Keratinocyte (primary cell): ENCODE measurements around the gene CIBAR2. TPM values are rescaled to one million over a fixed set of nuclear protein-coding genes. Genes with fewer than 3 reads are reported as not detected.

Source experiments
- DNase-seq: peaks from one replicate; pipeline ENCODE4 v3.0.0-alpha.2; 2011; ENCODE audit warnings: low read depth, missing footprints, low spot score
- FAIRE-seq: peaks from 2 replicates; lab custom pipeline; 2011; peaks lifted over from hg19 to GRCh38; lab: Jason Lieb, UNC
- H2AFZ ChIP-seq: 2 replicates; pipeline ENCODE4 v1.6.0; 2012; ENCODE audit warnings: low read length, control low read depth, inconsistent platforms; ENCODE audit not compliant: control insufficient read depth
- H3K27ac ChIP-seq: 2 replicates; pipeline ENCODE4 v1.5.1; 2011; ENCODE audit warnings: low read length; ENCODE audit not compliant: control insufficient read depth, insufficient read depth
- H3K27me3 ChIP-seq: 3 replicates; pipeline ENCODE4 v1.6.0; 2011; ENCODE audit warnings: low read length; ENCODE audit not compliant: control insufficient read depth, insufficient read depth; ENCODE audit errors: extremely low read depth
- H3K36me3 ChIP-seq, 2 experiments: 2 replicates in 1 of 2; 3 replicates in 1 of 2; pipeline ENCODE4 v1.5.1; 2011; ENCODE audit warnings: low read length in 2 of 2, mild to moderate bottlenecking in 1 of 2; ENCODE audit not compliant: control insufficient read depth in 2 of 2, insufficient read depth in 2 of 2; ENCODE audit errors: extremely low read depth in 1 of 2
- H3K4me1 ChIP-seq: 3 replicates; pipeline ENCODE4 v1.5.1; 2011; ENCODE audit warnings: low read length; ENCODE audit not compliant: control insufficient read depth, insufficient read depth; ENCODE audit errors: extremely low read depth
- H3K4me2 ChIP-seq: 3 replicates; pipeline ENCODE4 v1.6.0; 2011; ENCODE audit warnings: low read depth, low read length; ENCODE audit not compliant: control insufficient read depth, insufficient read depth; ENCODE audit errors: extremely low read depth
- H3K4me3 ChIP-seq, 3 experiments: fragments of 200-600 bp in 1 of 3; sonication (generic) in 1 of 3; 2 replicates in 2 of 3; 3 replicates in 1 of 3; pipeline ENCODE4 v1.5.1; 2011 to 2016; ENCODE audit warnings: low read length in 3 of 3, mild to moderate bottlenecking in 3 of 3, control low read depth in 2 of 3, inconsistent platforms in 1 of 3, low read depth in 1 of 3, mixed read lengths in 1 of 3, mixed run types in 1 of 3, moderate library complexity in 1 of 3; ENCODE audit not compliant: control insufficient read depth in 2 of 3, insufficient read depth in 2 of 3; ENCODE audit errors: extremely low read depth in 1 of 3
- H3K79me2 ChIP-seq: 2 replicates; pipeline ENCODE4 v1.6.0; 2012; ENCODE audit warnings: low read length; ENCODE audit not compliant: control insufficient read depth, insufficient read depth
- H3K9ac ChIP-seq: 3 replicates; pipeline ENCODE4 v1.6.0; 2011; ENCODE audit warnings: low read length; ENCODE audit not compliant: control insufficient read depth, insufficient read depth; ENCODE audit errors: extremely low read depth
- H3K9me1 ChIP-seq: 3 replicates; pipeline ENCODE4 v1.6.0; 2011; ENCODE audit warnings: low read length; ENCODE audit not compliant: control insufficient read depth, insufficient read depth; ENCODE audit errors: extremely low read depth
- H3K9me3 ChIP-seq: 2 replicates; pipeline ENCODE4 v1.5.1; 2012; ENCODE audit warnings: low read depth, low read length; ENCODE audit not compliant: control insufficient read depth
- H4K20me1 ChIP-seq: 3 replicates; pipeline ENCODE4 v1.6.0; 2011; ENCODE audit warnings: low read length; ENCODE audit not compliant: control insufficient read depth, insufficient read depth; ENCODE audit errors: extremely low read depth
- EZH2 ChIP-seq: IDR thresholded peaks from one replicate; pipeline ENCODE4 v1.6.1; 2012; ENCODE audit warnings: inconsistent platforms, mild to moderate bottlenecking, low read length, moderate library complexity
- dilution Hi-C: fragments of 300-500 bp; cut with MboI; formaldehyde crosslinking; loops from one replicate; pipeline ENCODE4 v1.7.0; 2020; ENCODE audit warnings: low sequenced_read_pairs; ENCODE audit not compliant: extremely low pct_ligation_motif_present
- polyA plus RNA-seq, 5 experiments: library from polyadenylated mRNA; depleted of rRNA in 3 of 5; stranded (reverse) in 3 of 5; stranded (forward) in 1 of 5; unstranded in 1 of 5; fragments of >200 nt; gene quantifications; 1 replicate in 1 of 5; 2 replicates in 3 of 5; 3 replicates in 1 of 5; pipeline versions ENCODE4 v1.2.1 to v1.2.3, GENCODE V29; 2011 to 2012; ENCODE audit warnings: missing spikeins in 2 of 5, low read depth in 1 of 5, low replicate concordance in 1 of 5
- TF ChIP-seq, protein P1 (sequence below), 3 experiments: IDR thresholded peaks in 1 of 3; conservative IDR thresholded peaks in 1 of 3; optimal IDR thresholded peaks in 1 of 3; 2 replicates in 2 of 3; 3 replicates in 1 of 3; pipeline versions ENCODE3 to v1.5.1; 2011; ENCODE audit warnings: low read length in 3 of 3, mild to moderate bottlenecking in 3 of 3, moderate library complexity in 2 of 3, control low read depth in 1 of 3, inconsistent platforms in 1 of 3; ENCODE audit not compliant: insufficient read depth in 2 of 3; ENCODE audit errors: extremely low read depth in 1 of 3

CIBAR2 gene
- polyA plus RNA-seq, 1 donor (not counting 4 experiments of a cell fraction or from before 2014, with no cell fraction given): not detected

DNA sequence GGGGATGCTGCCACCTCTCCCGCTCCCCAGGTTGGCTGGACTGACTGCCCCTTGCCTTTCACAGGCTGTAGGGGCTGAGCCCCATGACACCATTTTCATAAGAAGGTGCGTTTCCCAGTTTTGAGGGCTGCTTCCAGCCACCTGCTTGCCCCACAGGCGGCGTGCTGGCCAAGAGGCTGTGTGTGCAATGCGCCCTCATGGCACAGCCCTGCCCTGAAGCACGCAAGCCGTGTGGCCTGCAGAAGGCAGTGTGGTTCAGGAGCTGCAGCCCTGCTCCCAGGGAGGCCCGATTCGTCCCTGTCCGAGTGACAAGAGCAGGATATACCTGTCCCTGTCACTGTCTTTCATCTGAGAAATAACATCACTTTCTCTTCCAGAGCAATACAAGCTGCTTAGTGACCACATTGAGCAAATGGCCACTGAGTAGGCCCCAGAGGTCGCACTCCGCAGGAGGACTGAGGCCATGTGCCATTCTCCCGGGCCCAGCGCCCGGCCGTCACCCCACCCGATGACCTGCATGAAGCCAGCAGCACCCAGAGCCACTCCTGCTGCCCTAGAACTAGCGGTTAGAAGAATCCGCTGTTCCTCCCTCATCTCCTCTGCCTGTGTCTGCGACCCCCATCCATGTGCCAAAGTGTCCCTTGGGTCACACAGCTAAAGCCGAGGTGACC, 24.2 kb downstream of the CIBAR2 start:
- Histone ChIP-seq H3K4me3 (no peak overlapping the region), H3K27me3 (peaks cover 6% of the 10 kb centered on the region), H3K9ac (no peak overlapping the region), H3K9me1 (no peaks in the 10 kb centered on the region), H3K4me2 (no peak overlapping the region), H4K20me1 (no peaks in the 10 kb centered on the region), H3K36me3 (no peaks in the 10 kb centered on the region), H3K27ac (no peak overlapping the region), H3K79me2 (no peaks in the 10 kb centered on the region), H3K4me1 (no peaks in the 10 kb centered on the region), H3K9me3 (no peaks in the 10 kb centered on the region), H2AFZ (no peak overlapping the region)
- no peak for FAIRE-seq
- no peak for TF ChIP-seq EZH2
- TF ChIP-seq, protein P1, sequence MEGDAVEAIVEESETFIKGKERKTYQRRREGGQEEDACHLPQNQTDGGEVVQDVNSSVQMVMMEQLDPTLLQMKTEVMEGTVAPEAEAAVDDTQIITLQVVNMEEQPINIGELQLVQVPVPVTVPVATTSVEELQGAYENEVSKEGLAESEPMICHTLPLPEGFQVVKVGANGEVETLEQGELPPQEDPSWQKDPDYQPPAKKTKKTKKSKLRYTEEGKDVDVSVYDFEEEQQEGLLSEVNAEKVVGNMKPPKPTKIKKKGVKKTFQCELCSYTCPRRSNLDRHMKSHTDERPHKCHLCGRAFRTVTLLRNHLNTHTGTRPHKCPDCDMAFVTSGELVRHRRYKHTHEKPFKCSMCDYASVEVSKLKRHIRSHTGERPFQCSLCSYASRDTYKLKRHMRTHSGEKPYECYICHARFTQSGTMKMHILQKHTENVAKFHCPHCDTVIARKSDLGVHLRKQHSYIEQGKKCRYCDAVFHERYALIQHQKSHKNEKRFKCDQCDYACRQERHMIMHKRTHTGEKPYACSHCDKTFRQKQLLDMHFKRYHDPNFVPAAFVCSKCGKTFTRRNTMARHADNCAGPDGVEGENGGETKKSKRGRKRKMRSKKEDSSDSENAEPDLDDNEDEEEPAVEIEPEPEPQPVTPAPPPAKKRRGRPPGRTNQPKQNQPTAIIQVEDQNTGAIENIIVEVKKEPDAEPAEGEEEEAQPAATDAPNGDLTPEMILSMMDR (optimal IDR thresholded peaks at IDR 0.05 in 1 of 3, IDR thresholded peaks at IDR 0.05 in 1 of 3, conservative IDR thresholded peaks at IDR 0.05 in 1 of 3; ENCODE audit: extremely low read depth in 1 of 3, insufficient read depth in 2 of 3, low read length in 3 of 3): no peak
- DNase-seq: no peak
- dilution Hi-C loops: no loop called here

DNA sequence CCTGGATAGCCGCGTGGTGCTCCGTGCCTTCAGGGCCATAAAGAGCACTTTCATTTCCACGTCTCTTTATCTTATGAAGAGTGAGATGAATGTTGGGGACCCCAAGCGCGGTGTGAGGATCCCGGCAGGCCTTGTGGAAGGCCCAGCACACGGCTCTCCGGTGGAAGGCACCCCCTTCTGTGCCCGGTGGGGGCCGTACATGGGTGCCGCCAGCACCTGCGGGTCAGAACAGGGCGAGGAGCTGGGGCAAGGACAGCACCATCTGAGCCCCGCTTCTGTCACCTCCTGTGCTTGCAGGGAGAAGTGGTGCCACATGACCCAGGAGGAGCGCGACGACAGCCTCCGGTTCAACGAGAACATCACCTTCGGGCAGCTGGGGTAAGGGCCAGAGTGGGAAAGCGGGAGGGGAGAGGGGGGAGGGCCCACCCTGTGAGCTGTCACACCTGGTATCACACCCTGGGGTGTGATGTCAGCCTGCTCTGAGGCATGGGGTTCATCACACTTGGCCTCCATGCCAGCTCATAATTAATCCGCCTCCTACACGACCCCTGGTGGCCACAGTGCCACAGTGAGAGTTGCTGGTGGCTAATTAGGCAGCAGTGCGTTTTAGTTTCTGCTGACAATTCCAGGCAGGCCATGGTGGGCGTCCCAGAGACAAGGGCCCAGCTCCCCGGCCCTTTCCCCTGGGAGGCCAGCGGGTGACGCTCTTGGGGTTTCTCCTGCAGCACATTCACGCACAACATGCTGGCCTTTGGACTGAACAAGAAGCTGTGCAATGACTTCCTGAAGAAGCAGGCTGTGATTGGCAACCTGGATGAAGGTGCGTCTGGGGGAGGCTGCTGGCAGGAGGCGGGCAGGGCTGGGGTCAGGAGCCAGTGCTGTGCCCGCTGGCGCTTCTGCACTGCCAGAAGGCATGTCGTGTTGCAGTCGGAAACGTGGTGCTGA, 25.7 kb downstream of the CIBAR2 start:
- no peak overlapping the region for H2AFZ ChIP-seq
- no peak for TF ChIP-seq EZH2
- TF ChIP-seq, protein P1 (optimal IDR thresholded peaks at IDR 0.05 in 1 of 3, IDR thresholded peaks at IDR 0.05 in 1 of 3, conservative IDR thresholded peaks at IDR 0.05 in 1 of 3; ENCODE audit: extremely low read depth in 1 of 3, insufficient read depth in 2 of 3, low read length in 3 of 3): peak; percentile 86 to 95 (median 87)
- no peaks in the 10 kb centered on the region for H3K36me3 ChIP-seq
- H3K27ac ChIP-seq: no peak overlapping the region
- peaks cover 17% of the 10 kb centered on the region for H3K27me3 ChIP-seq
- no peaks in the 10 kb centered on the region for H3K9me1 ChIP-seq
- no peaks in the 10 kb centered on the region for H3K9me3 ChIP-seq
- DNase-seq (peak; percentile 52), FAIRE-seq (peak; percentile 69)
- dilution Hi-C loops: no loop called here
- no peaks in the 10 kb centered on the region for H4K20me1 ChIP-seq
- H3K79me2 ChIP-seq: no peaks in the 10 kb centered on the region
- H3K9ac ChIP-seq: no peak overlapping the region
- no peaks in the 10 kb centered on the region for H3K4me1 ChIP-seq
- no peak overlapping the region for H3K4me2 ChIP-seq
- H3K4me3 ChIP-seq: no peak overlapping the region
